Ovary (tissue), 9 donors: Measurements from ENCODE around the gene PEX14. TPM values are rescaled to one million over a fixed set of nuclear protein-coding genes. Genes with fewer than 3 reads are reported as not detected.

Experiments
- DNase-seq, 5 donors: peaks; one replicate each; pipeline ENCODE4 v3.0.0-alpha.2; 2019 to 2020
- H3K27ac ChIP-seq, 2 donors: fragments of 200-600 bp; one replicate each; pipeline versions ENCODE4 v1.5.1 to v1.8.0; 2019 to 2022
- H3K27me3 ChIP-seq: fragments of 200-600 bp; one replicate; pipeline ENCODE4 v1.8.0; 2022
- H3K36me3 ChIP-seq: fragments of 200-600 bp; sonication (generic); one replicate; pipeline ENCODE4 v1.5.1; 2019
- H3K4me1 ChIP-seq: one replicate; pipeline ENCODE4 v1.8.1; 2013; ENCODE audit warnings: mild to moderate bottlenecking, moderate library complexity; ENCODE audit not compliant: insufficient read depth
- H3K4me3 ChIP-seq: fragments of 200-600 bp; sonication (generic); one replicate; pipeline ENCODE4 v1.5.1; 2017
- H3K9me3 ChIP-seq, 2 donors: fragments of 200-600 bp in 1 of 2; sonication (generic) in 1 of 2; one replicate each; pipeline versions ENCODE4 v1.5.1 to v1.8.1; 2013 to 2019; ENCODE audit warnings: mild to moderate bottlenecking in 1 of 2, moderate library complexity in 1 of 2
- CTCF ChIP-seq, 3 donors: fragments of 450-650 bp in 2 of 3; fragments of 200-600 bp in 1 of 3; IDR thresholded peaks; one replicate each; pipeline versions ENCODE4 v1.5.1 to v1.8.0; 2016 to 2022; ENCODE audit warnings: antibody characterized with exemption in 3 of 3, mild to moderate bottlenecking in 1 of 3
- EP300 ChIP-seq: sonication (generic); formaldehyde crosslinking; IDR thresholded peaks from one replicate; pipeline ENCODE4 v1.6.1; 2017; ENCODE audit warnings: antibody characterized with exemption
- POLR2A ChIP-seq: fragments of 450-650 bp; IDR thresholded peaks from one replicate; pipeline ENCODE4 v1.6.1; 2017; ENCODE audit warnings: antibody characterized with exemption, mild to moderate bottlenecking, moderate library complexity
- WGBS, 3 donors: extraction: QIAGEN DNeasy Blood & Tissue Kit in 1 of 3; methylation state at CpG; one replicate each; pipeline versions ENCODE4 v1.1.5 to v1.1.7; 2013 to 2017; 5-methylcytosine and 5-hydroxymethylcytosine counted together
- intact Hi-C, 4 donors: fragments of 100-400 bp; cut with DNase I; formaldehyde crosslinking; loops; one replicate each; pipeline versions ENCODE4 v1.11.0 to v1.15.1; 2022 to 2023
- polyA plus RNA-seq, 2 donors: library from polyadenylated mRNA; stranded (reverse); fragments of 200-250 nt in 1 of 2; fragments of 350-450 nt in 1 of 2; fragmentation: Illumina TruSeq in 1 of 2; extraction: RNeasy Lipid Tissue Mini Kit (QIAGEN cat#74804) in 1 of 2; gene quantifications; one replicate each; pipeline ENCODE4 v1.2.3, GENCODE V29; 2013 to 2014
- total RNA-seq, 7 donors: library from RNA; depleted of rRNA in 2 of 7; stranded (reverse); fragments of >200 nt in 2 of 7; fragmentation: NEBNext Ultra II Directional in 3 of 7; extraction: Animal tissue kit (Norgen Biotek cat#: 25700) in 3 of 7; gene quantifications; one replicate each; pipeline versions ENCODE4 v1.1.0 to v1.2.4, GENCODE V29; 2016 to 2023
- donor health status: DM: no; HTN: no; CAD: no; lungs with moderate emphysema.
- donor health status: DM: no; HTN: no; CAD: no.
- donor health status: Bipolar disorder and iron deficiency.
- donor health status: DM: yes; HTN: yes; CAD: no.
- donor health status: DM: no; HTN: no; CAD: no.
- donor health status: DM: yes; HTN: yes; CAD: no.

PEX14 gene
- total and polyA plus RNA-seq, 9 donors: 3.3 to 22.9 (median 16.7) TPM

GRCh38 chr1:10646347-10646861 lies 171.7 kb downstream of the PEX14 start:
- no peak for DNase-seq
- TF ChIP-seq EP300 (no peak), CTCF (IDR thresholded peaks at IDR 0.05) (no peak), POLR2A (no peak)
- Histone ChIP-seq H3K36me3 (no peaks in the 10 kb centered on the region), H3K27me3 (no peaks in the 10 kb centered on the region), H3K9me3 (no peaks in the 10 kb centered on the region), H3K4me3 (no peak overlapping the region), H3K27ac (no peak overlapping the region), H3K4me1 (no peaks in the 10 kb centered on the region)
- WGBS, 3 donors: 82 to 87% (median 84%) methylated on average over 12 of the region's 12 CpGs
- intact Hi-C loops: no loop called here

- WGBS, 3 donors: 91 to 93% (median 93%) methylated on average over 35 to 38 of the region's 38 CpGs
- intact Hi-C loops: no loop called here
- no peak for DNase-seq
- H3K4me1 ChIP-seq: no peaks in the 10 kb centered on the region
- H3K27me3 ChIP-seq: no peaks in the 10 kb centered on the region
- no peaks in the 10 kb centered on the region for H3K36me3 ChIP-seq
- no peaks in the 10 kb centered on the region for H3K9me3 ChIP-seq
- no peak overlapping the region for H3K4me3 ChIP-seq
- no peak overlapping the region for H3K27ac ChIP-seq
- TF ChIP-seq POLR2A (no peak), CTCF (IDR thresholded peaks at IDR 0.05) (no peak), EP300 (no peak)
Measured at GRCh38 chr1:10647414-10648170, 172.8 kb downstream of the PEX14 start.

GRCh38 chr1:10648689-10649516 lies 174.2 kb downstream of the PEX14 start:
- TF ChIP-seq EP300 (no peak), POLR2A (no peak), CTCF (IDR thresholded peaks at IDR 0.05) (no peak)
- Histone ChIP-seq H3K27me3 (no peaks in the 10 kb centered on the region), H3K9me3 (no peaks in the 10 kb centered on the region), H3K36me3 (no peaks in the 10 kb centered on the region), H3K4me3 (no peak overlapping the region), H3K4me1 (no peaks in the 10 kb centered on the region), H3K27ac (no peak overlapping the region)
- 60 to 85% (median 64%) methylated on average over 31 to 32 of the region's 32 CpGs for WGBS, 3 donors
- DNase-seq: no peak
- intact Hi-C loops: no loop called here

- Histone ChIP-seq H3K36me3 (no peaks in the 10 kb centered on the region), H3K27me3 (no peaks in the 10 kb centered on the region), H3K4me3 (no peak overlapping the region), H3K9me3 (no peaks in the 10 kb centered on the region), H3K4me1 (no peaks in the 10 kb centered on the region), H3K27ac (no peak overlapping the region)
- 41 to 53% (median 43%) methylated on average over 28 to 30 of the region's 30 CpGs for WGBS, 3 donors
- intact Hi-C loops: no loop called here
- no peak for TF ChIP-seq POLR2A
- DNase-seq: no peak
Measured at GRCh38 chr1:10649517-10650201, 174.9 kb downstream of the PEX14 start.
